Type B pancreatic cell (in vitro differentiated cells): Measurements from ENCODE around the gene RAB30. TPM values are rescaled to one million over a fixed set of nuclear protein-coding genes. Genes with fewer than 3 reads are reported as not detected.

ENCODE experiments used
- DNase-seq: peaks from one replicate; pipeline ENCODE4 v3.0.0; 2021; ENCODE audit warnings: mixed read lengths; ENCODE audit not compliant: unreplicated experiment; ENCODE audit errors: extremely low spot score
- H3K27ac Mint-ChIP-seq: 2 replicates; pipeline ENCODE4 v1.8.0; 2021; ENCODE audit warnings: mild to moderate bottlenecking, mixed read lengths
- H3K27me3 Mint-ChIP-seq: 2 replicates; pipeline ENCODE4 v1.8.0; 2021; ENCODE audit warnings: mixed read lengths
- H3K36me3 Mint-ChIP-seq: 2 replicates; pipeline ENCODE4 v1.8.0; 2021; ENCODE audit warnings: mixed read lengths
- H3K4me1 Mint-ChIP-seq: one replicate; pipeline ENCODE4 v1.8.0; 2021; ENCODE audit warnings: mixed read lengths; ENCODE audit not compliant: unreplicated experiment
- H3K4me3 Mint-ChIP-seq: 2 replicates; pipeline ENCODE4 v1.8.0; 2021; ENCODE audit warnings: mild to moderate bottlenecking, mixed read lengths
- H3K9me3 Mint-ChIP-seq: 2 replicates; pipeline ENCODE4 v1.8.0; 2021; ENCODE audit warnings: mixed read lengths
- CTCF ChIP-seq: fragments of 200-600 bp; sonication (generic); conservative IDR thresholded peaks from 2 replicates; pipeline ENCODE4 v1.5.0; 2021; ENCODE audit warnings: antibody characterized with exemption, mild to moderate bottlenecking
- total RNA-seq: library from RNA; stranded (reverse); gene quantifications from 2 replicates; pipeline ENCODE4 v1.2.1, GENCODE V29; 2021; ENCODE audit warnings: low replicate concordance

The RAB30 gene
- total RNA-seq, 1 donor from 2014 or later: 13.8 TPM

GRCh38 chr11:83024270-83024854, 47.3 kb downstream of the RAB30 start:
- no peak for DNase-seq
- Mint-ChIP-seq H3K27me3 (no peaks in the 10 kb centered on the region), H3K9me3 (no peaks in the 10 kb centered on the region), H3K36me3 (no peaks in the 10 kb centered on the region), H3K27ac (no peak overlapping the region), H3K4me3 (no peak overlapping the region), H3K4me1 (peaks cover 12% of the 10 kb centered on the region)
- no peak for TF ChIP-seq CTCF

GRCh38 chr11:83023410-83023809, 48.3 kb downstream of the RAB30 start:
- peaks cover 3% of the 10 kb centered on the region for H3K36me3 Mint-ChIP-seq

GRCh38 chr11:83021780-83022125, 49.9 kb downstream of the RAB30 start:
- DNase-seq: no peak
- Mint-ChIP-seq H3K27ac (no peak overlapping the region), H3K36me3 (peaks cover 6% of the 10 kb centered on the region), H3K4me3 (no peak overlapping the region), H3K9me3 (peaks cover 7% of the 10 kb centered on the region), H3K4me1 (peaks cover 13% of the 10 kb centered on the region), H3K27me3 (no peaks in the 10 kb centered on the region)
- no peak for TF ChIP-seq CTCF

More at GRCh38 chr11:83023410-83023809, 48.3 kb downstream of the RAB30 start:
- H3K27me3 Mint-ChIP-seq: no peaks in the 10 kb centered on the region
- H3K9me3 Mint-ChIP-seq: peaks cover 4% of the 10 kb centered on the region
- no peak overlapping the region for H3K27ac Mint-ChIP-seq
- DNase-seq: no peak
- no peak overlapping the region for H3K4me3 Mint-ChIP-seq
- no peak for TF ChIP-seq CTCF
- H3K4me1 Mint-ChIP-seq: peaks cover 13% of the 10 kb centered on the region

GRCh38 chr11:83020942-83021779, 50.5 kb downstream of the RAB30 start:
- Mint-ChIP-seq H3K4me1 (peaks cover 13% of the 10 kb centered on the region), H3K27me3 (no peaks in the 10 kb centered on the region), H3K9me3 (peaks cover 7% of the 10 kb centered on the region), H3K27ac (no peak overlapping the region), H3K36me3 (peaks cover 6% of the 10 kb centered on the region), H3K4me3 (no peak overlapping the region)
- DNase-seq: no peak
- TF ChIP-seq CTCF: no peak

GRCh38 chr11:83019888-83020579, 51.7 kb downstream of the RAB30 start:
- Mint-ChIP-seq H3K4me3 (no peak overlapping the region), H3K27ac (no peak overlapping the region), H3K36me3 (peaks cover 6% of the 10 kb centered on the region), H3K4me1 (peaks cover 11% of the 10 kb centered on the region), H3K27me3 (no peaks in the 10 kb centered on the region), H3K9me3 (peaks cover 13% of the 10 kb centered on the region)
- TF ChIP-seq CTCF: no peak
- no peak for DNase-seq
